Measurements from ENCODE around the gene LGI4. TPM values are rescaled to one million over a fixed set of nuclear protein-coding genes. Genes with fewer than 3 reads are reported as not detected.

Gene LGI4
- total RNA-seq, 1 experiment from 2014 or later: not detected

DNA sequence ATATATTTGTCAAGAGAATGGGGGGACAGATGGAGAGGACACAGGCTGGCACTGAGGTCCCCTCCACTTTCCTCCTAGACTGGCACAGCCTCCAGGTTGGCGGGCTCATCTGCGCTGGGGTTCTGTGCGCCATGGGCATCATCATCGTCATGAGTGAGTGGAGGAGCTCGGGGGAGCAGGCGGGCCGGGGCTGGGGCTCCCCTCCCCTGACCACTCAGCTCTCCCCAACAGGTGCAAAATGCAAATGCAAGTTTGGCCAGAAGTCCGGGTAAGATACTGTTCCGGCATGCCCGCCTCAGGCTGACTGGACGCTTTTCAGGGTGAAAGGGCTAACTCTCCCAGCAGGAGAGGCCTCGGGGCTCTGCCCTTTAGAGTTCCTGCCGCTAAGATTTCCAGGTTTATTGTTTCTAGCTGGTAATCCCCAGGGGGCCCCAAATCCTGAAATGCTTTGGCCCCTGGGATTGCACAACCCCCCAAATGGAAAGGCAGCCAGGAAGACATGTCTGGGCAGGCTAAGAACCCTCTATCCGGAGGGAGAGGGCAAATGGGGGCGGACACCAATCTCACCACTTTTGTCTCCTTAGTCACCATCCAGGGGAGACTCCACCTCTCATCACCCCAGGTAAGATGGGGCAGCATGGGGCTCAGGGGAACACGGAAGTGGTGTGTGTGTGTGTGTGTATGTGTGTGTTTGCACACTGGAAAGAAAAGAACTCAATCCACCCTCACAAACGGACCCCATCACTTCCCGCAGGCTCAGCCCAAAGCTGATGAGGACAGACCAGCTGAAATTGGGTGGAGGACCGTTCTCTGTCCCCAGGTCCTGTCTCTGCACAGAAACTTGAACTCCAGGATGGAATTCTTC lies 11.9 kb downstream of the LGI4 start:
- POLR2A ChIA-PET (ENCODE audit: low non-redundant PET): no interaction called here

GRCh38 chr19:35120898-35121297 lies 14.0 kb downstream of the LGI4 start:
- Histone ChIP-seq H3K36me3 (ENCODE audit: insufficient read depth, low read length, poor library complexity, severe bottlenecking) (no peaks in the 10 kb centered on the region), H3K4me1 (ENCODE audit: insufficient read depth, low read length, poor library complexity, severe bottlenecking) (peaks cover 11% of the 10 kb centered on the region), H3K27ac (ENCODE audit: low read depth, low read length, poor library complexity, severe bottlenecking) (no peak overlapping the region), H3K27me3 (replicated peaks; ENCODE audit: insufficient read depth, low read depth, low read length, poor library complexity) (no peaks in the 10 kb centered on the region), H3K4me3 (ENCODE audit: low read depth, low read length, poor library complexity, severe bottlenecking) (no peak overlapping the region), H3K9me3 (ENCODE audit: low read depth, low read length, poor library complexity, severe bottlenecking) (no peaks in the 10 kb centered on the region)
- no peak for DNase-seq (ENCODE audit: low spot score)
- no peak for TF ChIP-seq EZH2 (IDR thresholded peaks at IDR 0.05; ENCODE audit: borderline replicate concordance, low read depth, low read length, poor library complexity, severe bottlenecking)
- TF ChIP-seq, protein P1, sequence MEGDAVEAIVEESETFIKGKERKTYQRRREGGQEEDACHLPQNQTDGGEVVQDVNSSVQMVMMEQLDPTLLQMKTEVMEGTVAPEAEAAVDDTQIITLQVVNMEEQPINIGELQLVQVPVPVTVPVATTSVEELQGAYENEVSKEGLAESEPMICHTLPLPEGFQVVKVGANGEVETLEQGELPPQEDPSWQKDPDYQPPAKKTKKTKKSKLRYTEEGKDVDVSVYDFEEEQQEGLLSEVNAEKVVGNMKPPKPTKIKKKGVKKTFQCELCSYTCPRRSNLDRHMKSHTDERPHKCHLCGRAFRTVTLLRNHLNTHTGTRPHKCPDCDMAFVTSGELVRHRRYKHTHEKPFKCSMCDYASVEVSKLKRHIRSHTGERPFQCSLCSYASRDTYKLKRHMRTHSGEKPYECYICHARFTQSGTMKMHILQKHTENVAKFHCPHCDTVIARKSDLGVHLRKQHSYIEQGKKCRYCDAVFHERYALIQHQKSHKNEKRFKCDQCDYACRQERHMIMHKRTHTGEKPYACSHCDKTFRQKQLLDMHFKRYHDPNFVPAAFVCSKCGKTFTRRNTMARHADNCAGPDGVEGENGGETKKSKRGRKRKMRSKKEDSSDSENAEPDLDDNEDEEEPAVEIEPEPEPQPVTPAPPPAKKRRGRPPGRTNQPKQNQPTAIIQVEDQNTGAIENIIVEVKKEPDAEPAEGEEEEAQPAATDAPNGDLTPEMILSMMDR (conservative IDR thresholded peaks at IDR 0.05; ENCODE audit: low read depth, low read length): no peak
- intact Hi-C loops (cut with micrococcal nuclease; ENCODE audit: unreplicated experiment): no loop called here
- no TSS peak for BruUV-seq (replicated peaks)
- CTCF ChIA-PET: no interaction called here
- POLR2A ChIA-PET (ENCODE audit: low non-redundant PET): no interaction called here

More for the DNA sequence above, 11.9 kb downstream of the LGI4 start:
- CTCF ChIA-PET: no interaction called here
- BruUV-seq (replicated peaks): no TSS peak
- Histone ChIP-seq H3K36me3 (ENCODE audit: insufficient read depth, low read length, poor library complexity, severe bottlenecking) (no peaks in the 10 kb centered on the region), H3K9me3 (ENCODE audit: low read depth, low read length, poor library complexity, severe bottlenecking) (no peaks in the 10 kb centered on the region), H3K27me3 (replicated peaks; ENCODE audit: insufficient read depth, low read depth, low read length, poor library complexity) (no peaks in the 10 kb centered on the region), H3K4me1 (ENCODE audit: insufficient read depth, low read length, poor library complexity, severe bottlenecking) (peaks cover 11% of the 10 kb centered on the region), H3K27ac (ENCODE audit: low read depth, low read length, poor library complexity, severe bottlenecking) (no peak overlapping the region), H3K4me3 (ENCODE audit: low read depth, low read length, poor library complexity, severe bottlenecking) (no peak overlapping the region)
- no peak for TF ChIP-seq EZH2 (IDR thresholded peaks at IDR 0.05; ENCODE audit: borderline replicate concordance, low read depth, low read length, poor library complexity, severe bottlenecking)
- TF ChIP-seq, protein P1 (conservative IDR thresholded peaks at IDR 0.05; ENCODE audit: low read depth, low read length): no peak
- intact Hi-C loops (cut with micrococcal nuclease; ENCODE audit: unreplicated experiment): no loop called here
- DNase-seq (ENCODE audit: low spot score): no peak

DNA sequence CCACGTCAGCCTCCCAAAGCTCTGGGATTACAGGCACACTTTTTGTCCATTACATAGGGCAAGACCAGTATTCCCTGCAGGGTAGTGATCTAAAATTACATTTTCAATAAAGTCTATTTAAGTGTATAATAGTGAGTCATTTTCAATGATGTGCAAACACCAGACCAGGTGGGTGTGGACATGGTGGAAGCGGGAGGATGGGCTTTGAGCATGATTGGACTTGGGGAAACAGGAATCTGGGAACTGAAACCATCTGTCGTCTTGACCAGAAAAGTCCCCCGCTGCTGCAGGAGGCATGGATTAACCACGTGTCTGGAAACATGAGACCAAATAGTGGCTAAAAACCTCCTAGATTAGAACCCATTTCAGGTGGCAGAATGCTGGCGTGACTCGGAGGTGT lies 14.4 kb downstream of the LGI4 start:
- CTCF ChIA-PET: no interaction called here
- POLR2A ChIA-PET (ENCODE audit: low non-redundant PET): no interaction called here
- intact Hi-C loops (cut with micrococcal nuclease; ENCODE audit: unreplicated experiment): no loop called here
- no peaks in the 10 kb centered on the region for H3K9me3 ChIP-seq (ENCODE audit: low read depth, low read length, poor library complexity, severe bottlenecking)
- no peak for TF ChIP-seq EZH2 (IDR thresholded peaks at IDR 0.05; ENCODE audit: borderline replicate concordance, low read depth, low read length, poor library complexity, severe bottlenecking)
- TF ChIP-seq, protein P1 (conservative IDR thresholded peaks at IDR 0.05; ENCODE audit: low read depth, low read length): no peak
- peaks cover 11% of the 10 kb centered on the region for H3K4me1 ChIP-seq (ENCODE audit: insufficient read depth, low read length, poor library complexity, severe bottlenecking)
- BruUV-seq (replicated peaks): no TSS peak
- no peak overlapping the region for H3K27ac ChIP-seq (ENCODE audit: low read depth, low read length, poor library complexity, severe bottlenecking)
- no peaks in the 10 kb centered on the region for H3K36me3 ChIP-seq (ENCODE audit: insufficient read depth, low read length, poor library complexity, severe bottlenecking)
- H3K4me3 ChIP-seq (ENCODE audit: low read depth, low read length, poor library complexity, severe bottlenecking): no peak overlapping the region
- DNase-seq (ENCODE audit: low spot score): no peak
- H3K27me3 ChIP-seq (replicated peaks; ENCODE audit: insufficient read depth, low read depth, low read length, poor library complexity): no peaks in the 10 kb centered on the region

All from A673 (cell line).